Trophoblast cell (in vitro differentiated cells and primary cell): Measurements from ENCODE around the gene ATXN2.

ENCODE experiments used
- DNase-seq, 2 donors: peaks; one replicate each; pipeline ENCODE4 v3.0.0-alpha.2; 2016
- H2AFZ ChIP-seq: 2 replicates; pipeline ENCODE4 v1.6.1; 2013; ENCODE audit warnings: low read length, moderate library complexity, mild to moderate bottlenecking; ENCODE audit not compliant: insufficient read depth, poor library complexity
- H2AK5ac ChIP-seq: 2 replicates; pipeline ENCODE4 v1.6.1; 2013; ENCODE audit warnings: mild to moderate bottlenecking, low read length
- H2BK120ac ChIP-seq: 2 replicates; pipeline ENCODE4 v1.6.1; 2013; ENCODE audit warnings: low read length, mild to moderate bottlenecking, moderate library complexity; ENCODE audit not compliant: insufficient read depth, poor library complexity
- H2BK12ac ChIP-seq: 2 replicates; pipeline ENCODE4 v1.6.1; 2013; ENCODE audit warnings: mild to moderate bottlenecking, low read length, moderate library complexity
- H2BK5ac ChIP-seq: 2 replicates; pipeline ENCODE4 v1.6.1; 2013; ENCODE audit warnings: low read length, low read depth, moderate library complexity, mild to moderate bottlenecking; ENCODE audit not compliant: poor library complexity
- H3K14ac ChIP-seq: 2 replicates; pipeline ENCODE4 v1.6.1; 2013; ENCODE audit warnings: mild to moderate bottlenecking, low read length
- H3K18ac ChIP-seq: 2 replicates; pipeline ENCODE4 v1.6.1; 2013; ENCODE audit warnings: mild to moderate bottlenecking, low read length
- H3K23ac ChIP-seq: 2 replicates; pipeline ENCODE4 v1.6.1; 2013; ENCODE audit warnings: low read length
- H3K27ac ChIP-seq: 2 replicates; pipeline ENCODE4 v1.5.1; 2013; ENCODE audit warnings: low read depth, mild to moderate bottlenecking, inconsistent platforms, low read length, moderate library complexity
- H3K27me3 ChIP-seq: 2 replicates; pipeline ENCODE4 v1.6.1; 2013; ENCODE audit warnings: inconsistent platforms, mild to moderate bottlenecking, low read length, moderate library complexity; ENCODE audit not compliant: insufficient read depth
- H3K36me3 ChIP-seq, 2 experiments: 1 replicate in 1 of 2; 2 replicates in 1 of 2; pipeline ENCODE4 v1.6.1; 2013; ENCODE audit warnings: low read length in 2 of 2, mild to moderate bottlenecking in 2 of 2, moderate library complexity in 1 of 2; ENCODE audit not compliant: insufficient read depth in 2 of 2, control insufficient read depth in 1 of 2
- H3K4ac ChIP-seq: 2 replicates; pipeline ENCODE4 v1.6.1; 2013; ENCODE audit warnings: low read depth, mild to moderate bottlenecking, low read length, moderate library complexity
- H3K4me1 ChIP-seq, 2 experiments: 1 replicate in 1 of 2; 2 replicates in 1 of 2; pipeline ENCODE4 v1.6.1; 2013; ENCODE audit warnings: low read length in 2 of 2, mild to moderate bottlenecking in 2 of 2, moderate library complexity in 1 of 2; ENCODE audit not compliant: insufficient read depth in 2 of 2, control insufficient read depth in 1 of 2
- H3K4me2 ChIP-seq: 2 replicates; pipeline ENCODE4 v1.6.1; 2013; ENCODE audit warnings: inconsistent platforms, mild to moderate bottlenecking, low read length, moderate library complexity
- H3K4me3 ChIP-seq: 2 replicates; pipeline ENCODE4 v1.5.1; 2013; ENCODE audit warnings: mild to moderate bottlenecking, low read depth, low read length, inconsistent platforms
- H3K79me1 ChIP-seq: one replicate; pipeline ENCODE4 v1.6.1; 2013; ENCODE audit warnings: low read length
- H3K79me2 ChIP-seq: 2 replicates; pipeline ENCODE4 v1.6.1; 2013; ENCODE audit warnings: low read length, mild to moderate bottlenecking; ENCODE audit not compliant: control insufficient read depth, insufficient read depth, poor library complexity
- H3K9ac ChIP-seq: 2 replicates; pipeline ENCODE4 v1.6.1; 2013; ENCODE audit warnings: mild to moderate bottlenecking, low read length
- H3K9me3 ChIP-seq: 2 replicates; pipeline ENCODE4 v1.6.1; 2013; ENCODE audit warnings: low read depth, mild to moderate bottlenecking, control low read depth, inconsistent platforms, low read length; ENCODE audit not compliant: insufficient read depth
- H4K12ac ChIP-seq: 2 replicates; pipeline ENCODE4 v1.6.1; 2013; ENCODE audit warnings: low read depth, mild to moderate bottlenecking, low read length, moderate library complexity
- H4K8ac ChIP-seq: 2 replicates; pipeline ENCODE4 v1.6.1; 2013; ENCODE audit warnings: low read depth, mild to moderate bottlenecking, low read length, moderate library complexity
- H4K91ac ChIP-seq: one replicate; pipeline ENCODE4 v1.6.1; 2013; ENCODE audit warnings: low read depth, mild to moderate bottlenecking, low read length, moderate library complexity
- WGBS: extraction: QIAGEN DNeasy Blood & Tissue Kit; methylation state at CpG from one replicate; pipeline ENCODE4 v1.1.7; 2013; ENCODE audit warnings: missing lambda C conversion rate; ENCODE audit not compliant: insufficient read length, insufficient coverage; ENCODE audit errors: extremely low coverage; 5-methylcytosine and 5-hydroxymethylcytosine counted together

ATXN2 gene

GRCh38 chr12:111578971-111579340 is 20.2 kb downstream of the ATXN2 start:
- Histone ChIP-seq H2BK5ac (no peak overlapping the region), H3K79me2 (peaks cover 8% of the 10 kb centered on the region), H3K9ac (no peak overlapping the region), H4K91ac (no peak overlapping the region), H3K79me1 (no peaks in the 10 kb centered on the region), H2AFZ (no peak overlapping the region), H3K4me2 (no peak overlapping the region), H3K4ac (no peak overlapping the region), H3K36me3 (peaks cover 4 to 6% of the 10 kb centered on the region in 2 experiments), H4K8ac (no peak overlapping the region), H3K27ac (no peak overlapping the region), H4K12ac (no peak overlapping the region), H3K4me1 (peaks cover 3 to 10% of the 10 kb centered on the region in 2 experiments), H3K9me3 (no peaks in the 10 kb centered on the region), H3K14ac (no peak overlapping the region), H3K23ac (no peak overlapping the region), H2BK12ac (no peak overlapping the region), H2BK120ac (no peak overlapping the region), H3K18ac (no peak overlapping the region), H3K4me3 (no peak overlapping the region), H2AK5ac (no peak overlapping the region), H3K27me3 (no peaks in the 10 kb centered on the region)
- no CpG with 5 or more reads among the region's 2 CpGs for WGBS
- DNase-seq, result no peak

- Histone ChIP-seq H3K18ac (peak overlapping the region; percentile 5), H3K27me3 (no peaks in the 10 kb centered on the region), H3K4me3 (no peak overlapping the region), H2BK5ac (no peak overlapping the region), H3K9me3 (no peaks in the 10 kb centered on the region), H2BK120ac (no peak overlapping the region), H3K4me1 (peaks cover 5 to 10% of the 10 kb centered on the region in 2 experiments), H3K4ac (no peak overlapping the region), H3K4me2 (no peak overlapping the region), H2AK5ac (no peak overlapping the region), H2BK12ac (no peak overlapping the region), H4K8ac (no peak overlapping the region), H2AFZ (no peak overlapping the region), H3K79me2 (peaks cover 8% of the 10 kb centered on the region), H3K23ac (no peak overlapping the region), H3K36me3 (peaks cover 4 to 6% of the 10 kb centered on the region in 2 experiments), H3K9ac (no peak overlapping the region), H3K79me1 (no peaks in the 10 kb centered on the region), H4K12ac (no peak overlapping the region), H3K14ac (no peak overlapping the region), H3K27ac (no peak overlapping the region), H4K91ac (no peak overlapping the region)
- DNase-seq, result peak in 1 of 2 donors; percentile 59
- no CpG with 5 or more reads among the region's 4 CpGs for WGBS
Measured at GRCh38 chr12:111578276-111578970, 20.7 kb downstream of the ATXN2 start.

DNA sequence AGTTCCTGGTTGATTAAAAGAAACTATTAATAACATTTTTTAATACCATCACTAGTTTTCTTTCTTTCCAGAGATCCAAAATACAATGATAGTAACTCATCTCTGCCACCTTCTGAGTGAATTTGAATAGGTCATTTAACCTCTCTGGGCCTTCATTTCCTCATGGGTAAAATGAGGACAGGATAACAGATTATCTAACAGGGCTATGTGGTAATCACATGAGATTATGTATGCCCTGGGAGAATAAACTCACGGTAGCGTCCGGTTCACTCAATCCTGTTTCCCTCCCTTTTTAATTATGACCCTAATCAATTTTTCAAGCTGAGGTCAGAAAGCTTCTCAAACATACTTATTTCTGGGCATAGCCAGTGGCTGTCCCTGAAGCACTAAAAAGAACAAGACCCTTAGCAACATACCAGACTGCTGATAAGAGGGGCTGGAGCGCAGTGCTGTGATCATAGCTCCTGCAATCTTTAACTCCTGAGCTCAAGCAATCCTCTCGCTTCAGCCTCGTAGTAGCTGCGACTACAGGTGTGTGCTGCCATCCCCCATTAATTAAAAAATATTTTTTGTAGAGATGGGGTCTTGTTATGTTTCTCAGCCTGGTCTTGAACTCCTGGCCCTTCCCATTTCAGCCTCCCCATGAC is 24.2 kb downstream of the ATXN2 start:
- Histone ChIP-seq H3K14ac (no peak overlapping the region), H3K4ac (no peak overlapping the region), H3K79me2 (peaks cover 6% of the 10 kb centered on the region), H2BK12ac (no peak overlapping the region), H3K4me3 (no peak overlapping the region), H4K12ac (no peak overlapping the region), H2BK5ac (no peak overlapping the region), H3K27me3 (no peaks in the 10 kb centered on the region), H3K9ac (no peak overlapping the region), H3K4me2 (no peak overlapping the region), H3K18ac (no peak overlapping the region), H3K36me3 (peaks cover 1 to 2% of the 10 kb centered on the region in 2 experiments), H3K9me3 (no peaks in the 10 kb centered on the region), H2AK5ac (no peak overlapping the region), H2BK120ac (no peak overlapping the region), H4K8ac (no peak overlapping the region), H2AFZ (no peak overlapping the region), H3K27ac (no peak overlapping the region), H3K23ac (no peak overlapping the region), H4K91ac (no peak overlapping the region), H3K4me1 (peaks cover 9 to 12% of the 10 kb centered on the region in 2 experiments), H3K79me1 (peaks cover 2% of the 10 kb centered on the region)
- no CpG with 5 or more reads among the region's 7 CpGs for WGBS
- no peak for DNase-seq

GRCh38 chr12:111573476-111573875 is 25.6 kb downstream of the ATXN2 start:
- Histone ChIP-seq H3K79me2 (peaks cover 2% of the 10 kb centered on the region), H3K36me3 (no peaks in the 10 kb centered on the region), H2AK5ac (no peak overlapping the region), H3K9me3 (no peaks in the 10 kb centered on the region), H3K4ac (no peak overlapping the region), H3K23ac (no peak overlapping the region), H4K12ac (no peak overlapping the region), H3K4me2 (no peak overlapping the region), H4K8ac (no peak overlapping the region), H2AFZ (no peak overlapping the region), H3K4me3 (no peak overlapping the region), H3K14ac (no peak overlapping the region), H3K27ac (no peak overlapping the region), H3K18ac (no peak overlapping the region), H3K79me1 (peaks cover 6% of the 10 kb centered on the region), H4K91ac (no peak overlapping the region), H2BK120ac (no peak overlapping the region), H3K4me1 (peaks cover 15% of the 10 kb centered on the region in 2 experiments), H2BK12ac (no peak overlapping the region), H3K27me3 (no peaks in the 10 kb centered on the region), H2BK5ac (no peak overlapping the region), H3K9ac (no peak overlapping the region)
- no CpG with 5 or more reads among the region's 1 CpG for WGBS
- DNase-seq, result no peak
